H1 (cell line): ENCODE data around the gene CBLC. TPM values are rescaled to one million over a fixed set of nuclear protein-coding genes. Genes with fewer than 3 reads are reported as not detected.
"Not testable (repeated sequence)": the region's sequence is repeated elsewhere in the genome, so short reads cannot be mapped to it uniquely, and the experiment has no call there.

ENCODE experiments used
- CTCF ChIA-PET: fragments of 300-600 bp; sonication (Branson Sonifier 250); formaldehyde crosslinking; loops from one replicate; lab custom pipeline; 2021; ENCODE audit not compliant: partially characterized antibody; lab: Charles Lee
- POLR2A ChIA-PET: fragments of 300-600 bp; sonication (Branson Sonifier 250); formaldehyde crosslinking; loops from one replicate; lab custom pipeline; 2021; ENCODE audit warnings: inconsistent platforms; ENCODE audit not compliant: partially characterized antibody; lab: Charles Lee
- DNase-seq, 2 experiments: peaks; one replicate each; pipeline versions ENCODE4 v3.0.0 to v3.0.0-alpha.2; 2010 to 2022; ENCODE audit warnings: low spot score in 2 of 2, low read depth in 1 of 2, mixed read lengths in 1 of 2
- FAIRE-seq: peaks from 2 replicates; lab custom pipeline; 2011; peaks lifted over from hg19 to GRCh38; lab: Jason Lieb, UNC
- H2AFZ ChIP-seq: 2 replicates; pipeline ENCODE4 v1.8.1; 2012; ENCODE audit warnings: low read length, inconsistent platforms
- H2AK5ac ChIP-seq: 2 replicates; pipeline ENCODE4 v1.6.1; 2013; ENCODE audit warnings: low read depth, low read length
- H2BK120ac ChIP-seq: replicated peaks from 2 replicates; pipeline ENCODE3; 2013; ENCODE audit warnings: low read depth, low read length, inconsistent platforms
- H2BK12ac ChIP-seq: 2 replicates; pipeline ENCODE4 v1.6.1; 2013; ENCODE audit warnings: low read depth, low read length
- H2BK15ac ChIP-seq: 2 replicates; pipeline ENCODE4 v1.6.1; 2013; ENCODE audit warnings: low read length
- H2BK20ac ChIP-seq: 2 replicates; pipeline ENCODE4 v1.6.1; 2013; ENCODE audit warnings: low read length
- H2BK5ac ChIP-seq: 2 replicates; pipeline ENCODE4 v1.6.1; 2013; ENCODE audit warnings: low read depth, low read length
- H3K14ac ChIP-seq: 2 replicates; pipeline ENCODE4 v1.6.1; 2013; ENCODE audit warnings: inconsistent platforms; ENCODE audit not compliant: insufficient read length
- H3K18ac ChIP-seq: 2 replicates; pipeline ENCODE4 v1.6.1; 2013; ENCODE audit warnings: low read length; ENCODE audit errors: extremely low read depth
- H3K23ac ChIP-seq: 2 replicates; pipeline ENCODE4 v1.6.1; 2013; ENCODE audit warnings: inconsistent platforms; ENCODE audit not compliant: insufficient read length
- H3K23me2 ChIP-seq: 2 replicates; pipeline ENCODE4 v1.6.1; 2013; ENCODE audit warnings: low read depth, low read length
- H3K27ac ChIP-seq: 2 replicates; pipeline ENCODE4 v1.6.1; 2011; ENCODE audit warnings: low read depth, low read length, inconsistent platforms
- H3K27me3 ChIP-seq, 4 experiments: replicated peaks in 1 of 4; 1 replicate in 1 of 4; 2 replicates in 3 of 4; pipeline versions ENCODE4 v1.6.1 to v1.8.1; 2011 to 2013; ENCODE audit warnings: low read length in 3 of 4, mild to moderate bottlenecking in 3 of 4, inconsistent platforms in 2 of 4, mixed read lengths in 2 of 4, moderate library complexity in 1 of 4; ENCODE audit not compliant: control insufficient read depth in 3 of 4, insufficient read depth in 3 of 4; ENCODE audit errors: extremely low read depth in 1 of 4
- H3K36me3 ChIP-seq, 4 experiments: 2 replicates each; pipeline versions ENCODE4 v1.6.1 to v1.8.1; 2011 to 2013; ENCODE audit warnings: mild to moderate bottlenecking in 4 of 4, low read length in 3 of 4, moderate library complexity in 2 of 4, control low read depth in 1 of 4, inconsistent platforms in 1 of 4; ENCODE audit not compliant: insufficient read depth in 4 of 4, control insufficient read depth in 2 of 4
- H3K4ac ChIP-seq: replicated peaks from 2 replicates; pipeline ENCODE3; 2013; ENCODE audit warnings: low read length, low read depth, mixed read lengths, inconsistent platforms; ENCODE audit not compliant: insufficient read length
- H3K4me1 ChIP-seq, 4 experiments: replicated peaks in 1 of 4; 1 replicate in 1 of 4; 2 replicates in 3 of 4; pipeline versions ENCODE4 v1.6.1 to v1.8.1; 2011 to 2013; ENCODE audit warnings: low read length in 3 of 4, inconsistent platforms in 2 of 4, mixed read lengths in 1 of 4; ENCODE audit not compliant: insufficient read depth in 4 of 4, control insufficient read depth in 3 of 4
- H3K4me2 ChIP-seq, 2 experiments: 2 replicates each; pipeline versions ENCODE4 v1.6.1 to v1.8.1; 2011 to 2013; ENCODE audit warnings: low read depth in 2 of 2, low read length in 2 of 2, control low read depth in 1 of 2, inconsistent platforms in 1 of 2, mild to moderate bottlenecking in 1 of 2; ENCODE audit not compliant: insufficient read depth in 1 of 2
- H3K4me3 ChIP-seq, 4 experiments: fragments of 200-600, 300-600 bp in 1 of 4; sonication (generic), shearing (Covaris generic), sonication (Bioruptor Twin) in 1 of 4; 2 replicates each; pipeline versions ENCODE4 v1.5.1 to v1.8.1; 2011 to 2016; ENCODE audit warnings: low read length in 4 of 4, low read depth in 3 of 4, control low read depth in 2 of 4, inconsistent platforms in 2 of 4, mild to moderate bottlenecking in 2 of 4, mixed read lengths in 1 of 4, moderate library complexity in 1 of 4; ENCODE audit not compliant: insufficient read depth in 2 of 4; ENCODE audit errors: extremely low read depth in 1 of 4
- H3K56ac ChIP-seq: replicated peaks from 2 replicates; pipeline ENCODE3; 2013; ENCODE audit warnings: low read depth, mild to moderate bottlenecking, mixed read lengths, low read length, inconsistent platforms; ENCODE audit not compliant: insufficient read length
- H3K79me1 ChIP-seq: 2 replicates; pipeline ENCODE4 v1.6.1; 2013; ENCODE audit warnings: low read depth, low read length, control low read depth
- H3K79me2 ChIP-seq, 2 experiments: 2 replicates each; pipeline versions ENCODE4 v1.6.1 to v1.8.1; 2012 to 2013; ENCODE audit warnings: low read length in 2 of 2, mild to moderate bottlenecking in 2 of 2, inconsistent platforms in 1 of 2; ENCODE audit not compliant: insufficient read depth in 2 of 2, control insufficient read depth in 1 of 2
- H3K9ac ChIP-seq, 4 experiments: replicated peaks in 1 of 4; 1 replicate in 1 of 4; 2 replicates in 3 of 4; pipeline versions ENCODE4 v1.6.1 to v1.8.1; 2011 to 2013; ENCODE audit warnings: low read depth in 3 of 4, low read length in 3 of 4, control low read depth in 2 of 4, mild to moderate bottlenecking in 2 of 4, moderate library complexity in 2 of 4, inconsistent platforms in 1 of 4; ENCODE audit errors: extremely low read depth in 1 of 4
- H3K9me3 ChIP-seq, 2 experiments: 2 replicates each; pipeline versions ENCODE4 v1.6.1 to v1.8.1; 2012 to 2013; ENCODE audit warnings: mild to moderate bottlenecking in 2 of 2, moderate library complexity in 2 of 2, control low read depth in 1 of 2, inconsistent platforms in 1 of 2, low read depth in 1 of 2, low read length in 1 of 2, mixed read lengths in 1 of 2; ENCODE audit not compliant: insufficient read depth in 2 of 2
- H4K20me1 ChIP-seq, 2 experiments: replicated peaks in 1 of 2; 2 replicates each; pipeline versions ENCODE3 to v1.8.1; 2011 to 2013; ENCODE audit warnings: inconsistent platforms in 2 of 2, low read length in 2 of 2, mild to moderate bottlenecking in 1 of 2; ENCODE audit not compliant: insufficient read depth in 2 of 2, control insufficient read depth in 1 of 2
- H4K5ac ChIP-seq: 2 replicates; pipeline ENCODE4 v1.6.1; 2013; ENCODE audit warnings: low read length, low read depth, mixed read lengths, inconsistent platforms; ENCODE audit not compliant: insufficient read length
- H4K8ac ChIP-seq: 2 replicates; pipeline ENCODE4 v1.8.0; 2013; ENCODE audit warnings: mild to moderate bottlenecking, moderate library complexity, low read length, inconsistent platforms; ENCODE audit not compliant: insufficient read depth; ENCODE audit errors: extremely low read depth
- H4K91ac ChIP-seq: replicated peaks from 2 replicates; pipeline ENCODE3; 2013; ENCODE audit warnings: low read length, mixed read lengths, inconsistent platforms; ENCODE audit not compliant: insufficient read length
- WGBS, 2 experiments: shearing (Covaris generic) in 1 of 2; methylation state at CpG; one replicate each; pipeline versions ENCODE4 v1.1.6 to v1.1.7; 2013 to 2015; ENCODE audit warnings: low lambda C conversion rate in 2 of 2, mixed read lengths in 2 of 2, inconsistent platforms in 1 of 2, low coverage in 1 of 2, missing lambda C conversion rate in 1 of 2; ENCODE audit not compliant: insufficient replicate concordance in 2 of 2, insufficient coverage in 1 of 2, insufficient read length in 1 of 2; ENCODE audit errors: extremely low coverage in 1 of 2, missing lambda C conversion rate in 1 of 2; 5-methylcytosine and 5-hydroxymethylcytosine counted together
- polyA plus RNA-seq, 7 experiments: library from polyadenylated mRNA; depleted of rRNA in 3 of 7; stranded (reverse) in 5 of 7; unstranded in 2 of 7; fragments of >200 nt in 5 of 7; fragments of 200-250 nt in 2 of 7; gene quantifications; 1 replicate in 5 of 7; 2 replicates in 1 of 7; 4 replicates in 1 of 7; pipeline versions ENCODE4 v1.2.1 to v1.2.3, GENCODE V29; 2011 to 2013; ENCODE audit warnings: missing spikeins in 2 of 7, mixed read lengths in 2 of 7
- total RNA-seq: library from RNA; stranded (reverse); fragmentation: NEBNext Ultra II Directional; extraction: Animal tissue kit (Norgen Biotek cat#: 25700); gene quantifications from 2 replicates; pipeline ENCODE4 v1.2.1, GENCODE V29; 2021

The CBLC gene
- total and polyA plus RNA-seq, 2 of the 8 experiments (the other 6 are each of a cell fraction or from before 2014, with no cell fraction given) = 17.4 to 35.7 TPM

- H3K23ac ChIP-seq, H3K27me3 ChIP-seq, H2BK5ac ChIP-seq, H3K18ac ChIP-seq, H3K79me1 ChIP-seq, H4K20me1 ChIP-seq, H3K4me1 ChIP-seq, H3K14ac ChIP-seq, H2BK20ac ChIP-seq, H3K4me3 ChIP-seq, H4K8ac ChIP-seq, DNase-seq, H2AFZ ChIP-seq, H4K5ac ChIP-seq, H2AK5ac ChIP-seq, H3K79me2 ChIP-seq, H3K23me2 ChIP-seq, H3K9ac ChIP-seq, H2BK120ac ChIP-seq, H3K27ac ChIP-seq, H3K4ac ChIP-seq, H3K56ac ChIP-seq, H4K91ac ChIP-seq, H3K9me3 ChIP-seq, H3K4me2 ChIP-seq, FAIRE-seq, H2BK12ac ChIP-seq, H2BK15ac ChIP-seq: not testable (repeated sequence)
- ChIA-PET POLR2A (interaction anchor here (1.1 to 2.9 kb wide), 5 partner anchors 14 to 181 kb away, joined by 3 to 7 read pairs (median 4); partner anchors contain the start of gene BCAM), CTCF (interaction anchor here (1.2 to 8.1 kb wide), 12 partner anchors 10 to 132 kb away, joined by 3 to 116 read pairs (median 10); partner anchors contain the start of gene BCAM)
- WGBS, 2 experiments = no CpG with 5 or more reads among the region's 2 CpGs
- H3K36me3 ChIP-seq = peaks cover 0 to 13% (median 5%) of the 10 kb centered on the region in 4 experiments; a peak in 4 of 8 replicates
These were observed 4.0 kb downstream of the CBLC start for GRCh38 chr19:44781694-44782093.
